Right kidney (tissue), 1 donor: Measurements from ENCODE around the gene CIDEB.

ENCODE experiments used
- DNase-seq: peaks from one replicate; pipeline ENCODE4 v3.0.0-alpha.2; 2016

The CIDEB gene

DNA sequence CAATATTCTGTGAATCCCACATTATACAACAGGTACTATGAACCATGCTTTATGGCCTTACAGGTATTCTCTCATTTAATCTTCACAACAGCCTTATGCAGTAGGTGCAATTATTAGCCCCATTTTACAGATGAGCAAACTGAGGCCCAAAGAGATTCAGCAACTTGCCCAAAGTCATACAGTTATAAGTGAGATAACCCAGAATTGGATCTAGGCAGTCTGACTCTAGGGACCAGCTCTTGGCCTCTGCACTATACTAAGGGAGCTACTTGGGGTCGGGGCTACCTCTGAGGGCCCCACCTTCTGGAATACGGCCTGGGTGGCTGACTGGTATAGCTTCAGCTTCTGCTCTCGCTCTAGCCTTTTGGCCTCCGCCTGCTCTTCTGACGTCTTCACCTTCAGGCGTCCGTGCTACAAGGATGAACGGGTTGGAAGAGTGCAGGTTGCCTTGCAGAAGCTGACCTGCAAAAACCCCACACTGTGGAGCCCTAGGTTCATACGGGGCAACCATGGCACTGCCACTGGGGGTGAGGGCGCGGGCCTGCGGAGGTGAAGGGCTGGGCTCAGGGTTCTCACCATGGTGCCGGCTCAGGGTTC, 37.1 kb downstream of the CIDEB start:
- DNase-seq: no peak

DNA sequence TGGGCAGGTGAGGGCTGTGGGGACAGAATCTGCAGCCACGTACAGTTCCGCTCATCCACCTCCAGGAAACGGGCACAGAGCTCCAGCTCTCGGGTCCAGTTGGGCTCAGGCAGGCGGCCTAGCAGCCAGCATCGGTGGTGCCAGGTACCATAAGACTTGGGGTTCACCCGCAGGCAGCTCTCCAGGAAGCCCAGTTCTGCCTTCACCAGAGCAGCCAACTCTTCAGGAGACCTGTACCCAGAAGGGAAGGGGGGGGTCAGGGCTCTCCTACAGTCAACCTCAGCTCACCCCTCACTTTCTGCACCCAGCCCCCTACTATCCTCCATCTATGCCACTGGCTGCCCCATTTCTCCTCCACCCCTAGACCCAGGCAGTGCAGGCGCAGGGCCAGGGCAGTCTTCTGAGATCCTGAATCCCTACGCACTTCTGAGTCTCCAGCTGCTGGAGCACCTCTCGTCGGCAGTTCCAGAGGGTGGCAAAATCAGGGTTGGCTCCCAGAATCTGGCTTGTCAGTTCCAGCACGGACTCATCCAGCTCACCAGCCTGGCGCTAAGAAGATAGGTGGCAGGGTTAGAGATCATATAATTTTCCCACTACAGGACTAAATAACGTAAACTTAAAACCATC, 37.8 kb downstream of the CIDEB start:
- DNase-seq: no peak

DNA sequence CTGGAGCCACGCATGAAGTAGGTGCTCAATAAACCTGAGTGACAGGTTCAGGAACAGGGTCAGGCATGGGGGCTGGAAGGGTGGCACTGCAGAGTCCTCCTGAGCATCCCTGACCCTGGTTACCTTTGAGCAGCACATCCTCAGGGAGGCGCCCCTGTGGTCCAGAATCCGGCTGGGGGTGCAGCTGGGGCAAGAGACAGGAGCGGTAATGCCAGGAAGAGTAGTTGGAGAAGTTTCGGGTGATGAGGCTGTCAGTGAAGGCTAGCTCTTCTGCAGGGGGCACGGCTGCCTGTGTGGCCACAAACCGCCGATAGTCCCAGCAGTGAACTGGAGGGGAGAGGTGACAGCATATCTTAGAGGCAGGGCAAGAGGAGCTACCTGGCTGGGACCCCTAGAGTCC, 38.4 kb downstream of the CIDEB start:
- no peak for DNase-seq

DNA sequence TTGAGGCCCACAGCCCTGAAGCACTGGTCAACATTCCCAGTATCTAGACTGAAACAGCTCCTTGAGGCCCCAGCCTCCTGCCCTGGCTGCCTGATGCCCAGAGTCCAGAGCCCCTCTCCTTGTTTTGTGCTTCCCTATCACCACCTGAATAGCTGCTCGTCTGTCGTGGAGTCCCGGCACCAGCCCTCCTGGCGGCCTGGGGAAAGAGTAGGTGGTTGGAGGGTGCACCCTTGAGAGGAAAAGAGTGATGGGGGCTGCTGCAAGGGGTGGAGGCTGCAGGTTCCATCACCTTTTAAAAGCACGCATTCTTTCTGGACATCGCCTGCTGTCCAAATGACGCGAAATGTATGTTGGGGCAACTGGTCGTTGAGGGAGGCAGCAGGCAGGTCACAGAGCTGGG, 39.6 kb downstream of the CIDEB start:
- no peak for DNase-seq

DNA sequence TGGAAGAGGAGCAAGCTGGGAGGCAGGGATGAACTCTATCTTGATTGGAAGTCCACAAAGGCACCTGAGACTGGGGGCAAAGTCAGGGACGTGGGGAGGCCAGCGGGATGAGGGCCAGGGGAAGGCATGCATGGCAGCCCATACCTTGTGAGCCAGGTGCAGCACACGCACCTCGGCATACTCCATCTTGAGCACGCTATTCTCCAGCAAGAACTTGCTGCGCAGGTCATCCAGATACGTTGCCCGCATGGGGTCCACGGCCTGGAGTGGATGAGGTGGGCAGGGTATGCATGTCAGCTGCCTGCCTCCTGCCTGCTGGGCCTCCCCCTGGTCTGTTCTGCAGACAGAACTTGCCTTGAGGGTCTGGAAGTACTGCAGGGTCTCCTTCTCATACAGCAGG, 40.3 kb downstream of the CIDEB start:
- no peak for DNase-seq

DNA sequence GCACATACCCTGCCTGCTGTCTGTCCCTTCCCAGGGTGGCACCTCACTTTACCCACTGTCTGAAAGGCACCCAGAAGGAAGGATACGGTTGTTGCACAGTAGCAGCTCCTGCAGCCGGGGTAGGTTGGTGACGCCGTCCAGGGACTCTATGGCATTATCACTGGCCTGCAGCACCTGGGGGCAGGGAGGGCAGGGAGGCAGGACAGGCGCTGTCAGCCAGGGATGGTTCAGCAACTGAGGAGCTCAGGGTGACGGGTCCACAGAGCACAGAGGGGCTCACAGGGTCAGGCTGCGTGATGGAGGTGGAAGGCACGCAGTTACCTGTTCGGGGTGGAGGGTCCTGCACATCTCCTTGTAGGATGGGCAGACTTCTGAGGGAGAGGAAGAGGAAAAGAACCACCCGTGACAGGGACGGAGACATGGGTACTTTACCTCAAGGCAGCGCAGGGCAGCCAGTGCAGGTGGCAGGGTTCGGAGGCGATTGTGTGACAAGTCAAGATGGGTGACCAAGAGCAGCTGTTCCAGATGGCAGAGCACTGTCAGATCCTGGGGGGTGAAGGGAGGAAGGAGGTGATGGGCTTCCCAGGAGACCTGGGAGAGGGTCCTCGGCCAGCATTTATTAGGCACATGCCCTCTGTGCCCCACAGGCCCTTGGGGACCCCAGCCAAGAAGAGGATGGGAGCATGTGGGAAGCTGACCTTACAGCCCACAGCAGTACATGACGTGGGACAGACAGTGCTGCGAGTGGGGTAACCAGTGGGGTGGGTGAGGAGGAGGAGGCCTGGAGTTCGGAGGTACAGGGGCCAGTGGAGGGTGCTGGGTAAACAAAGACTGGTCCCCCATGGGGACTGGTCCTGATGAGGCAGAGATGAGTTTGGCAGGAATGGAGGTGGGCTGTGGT, 41.2 kb downstream of the CIDEB start:
- DNase-seq: no peak

DNA sequence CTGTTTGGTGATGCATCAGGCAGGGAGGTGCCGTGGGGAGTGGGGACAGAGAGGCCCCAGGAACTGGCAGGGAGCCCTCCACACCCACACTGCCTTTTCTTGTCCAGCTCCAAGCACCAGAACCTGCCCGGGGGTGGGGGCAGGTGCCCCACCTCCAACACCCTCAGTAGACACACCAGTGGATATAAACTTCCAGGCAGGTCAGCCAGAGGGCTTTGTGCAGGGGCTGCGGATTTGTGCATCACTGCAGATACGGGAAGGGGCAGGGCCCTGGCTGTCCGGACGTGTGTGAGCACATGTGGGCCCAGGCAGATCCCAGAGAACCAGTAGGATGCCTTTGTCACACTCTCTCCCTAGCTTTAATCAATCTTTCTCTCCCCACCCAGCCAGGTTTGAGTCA, 43.5 kb downstream of the CIDEB start:
- no peak for DNase-seq

DNA sequence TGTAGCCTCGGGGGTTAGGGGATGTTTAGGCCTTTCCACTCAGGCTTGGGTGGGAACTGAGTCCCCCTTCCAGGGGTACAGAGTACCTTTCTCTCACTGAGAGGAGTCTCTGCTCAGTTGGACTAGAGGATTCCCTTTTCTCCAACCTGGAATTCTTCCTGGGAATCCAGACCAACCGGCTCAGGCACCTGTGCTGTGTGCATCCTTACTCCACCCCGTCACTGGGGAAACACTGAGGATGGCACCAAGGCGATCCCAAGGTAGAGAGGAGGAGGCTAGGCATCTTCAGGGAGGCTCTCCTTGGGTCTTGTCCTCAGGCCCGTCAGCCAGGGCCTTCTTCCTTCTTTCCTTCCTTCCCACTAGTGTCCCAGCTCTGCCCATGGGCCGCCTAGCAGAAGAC, 43.9 kb downstream of the CIDEB start:
- no peak for DNase-seq

DNA sequence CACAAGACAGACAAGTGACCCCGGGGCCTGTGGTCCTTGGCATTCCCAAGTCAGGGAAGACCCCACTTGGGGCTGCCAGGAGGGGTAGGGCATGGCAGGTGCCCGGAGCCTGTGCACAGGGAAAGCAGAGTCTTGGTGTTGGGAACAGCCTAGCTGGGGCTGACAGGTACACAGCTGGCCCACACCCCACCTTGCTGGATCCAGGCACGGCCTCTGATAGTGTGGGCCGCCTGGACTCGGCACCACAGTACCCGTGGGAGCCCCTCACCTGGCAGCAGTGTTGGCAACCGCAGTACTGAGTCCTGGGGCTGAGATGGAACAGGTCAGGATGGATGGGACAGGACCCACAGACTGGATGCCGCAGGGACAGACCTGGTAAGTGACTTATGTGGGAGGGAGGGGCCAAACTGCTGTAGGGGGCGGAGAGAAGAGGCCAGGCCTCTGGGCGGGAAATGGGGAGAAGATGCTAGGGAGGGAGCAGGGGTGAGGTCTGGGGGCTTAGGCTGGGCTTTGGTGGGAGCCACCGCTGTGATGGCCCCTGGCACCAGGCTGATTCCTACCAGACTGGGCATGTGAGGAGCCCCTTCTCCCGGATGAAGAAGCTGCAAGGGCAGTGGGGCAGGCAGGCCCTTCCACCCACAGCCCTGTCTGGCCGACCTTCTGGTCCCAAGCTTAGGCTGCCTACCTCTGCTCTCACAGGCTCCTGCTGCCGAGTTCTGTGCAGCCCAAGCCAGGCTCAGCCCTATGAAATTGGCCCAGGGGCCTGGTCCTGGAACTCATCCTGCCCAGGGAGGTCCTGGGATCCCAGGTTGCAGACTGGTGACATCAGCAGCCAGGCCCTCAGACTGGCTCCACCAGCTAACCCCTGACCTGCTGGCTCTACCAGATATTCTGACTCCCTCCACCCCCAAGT, 44.7 kb downstream of the CIDEB start, which contains the start of gene TGM1:
Gene TGM1, minus strand, starts transcription at position 357 of the 913 bp plus-strand sequence. CDS start 825 bp downstream, outside the sequence.
- no peak for DNase-seq

DNA sequence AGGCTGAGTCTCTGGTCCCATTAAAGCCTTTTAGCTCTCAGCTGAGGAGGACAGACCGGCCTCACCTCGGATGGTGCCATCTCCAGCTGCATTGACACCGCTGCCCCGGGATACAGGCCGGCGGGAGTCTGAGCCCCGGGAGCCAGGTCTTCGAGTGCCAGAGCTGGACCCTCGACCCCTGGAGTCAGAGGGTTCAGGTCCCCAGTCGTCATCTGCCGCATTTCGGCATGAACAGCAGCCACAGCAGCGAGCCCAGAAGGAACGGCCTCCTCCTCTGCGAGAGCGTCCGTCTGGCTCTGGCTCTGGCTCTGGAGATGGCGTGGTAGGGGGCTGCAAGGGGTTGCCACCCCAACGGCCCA, 45.8 kb downstream of the CIDEB start:
- DNase-seq: no peak

DNA sequence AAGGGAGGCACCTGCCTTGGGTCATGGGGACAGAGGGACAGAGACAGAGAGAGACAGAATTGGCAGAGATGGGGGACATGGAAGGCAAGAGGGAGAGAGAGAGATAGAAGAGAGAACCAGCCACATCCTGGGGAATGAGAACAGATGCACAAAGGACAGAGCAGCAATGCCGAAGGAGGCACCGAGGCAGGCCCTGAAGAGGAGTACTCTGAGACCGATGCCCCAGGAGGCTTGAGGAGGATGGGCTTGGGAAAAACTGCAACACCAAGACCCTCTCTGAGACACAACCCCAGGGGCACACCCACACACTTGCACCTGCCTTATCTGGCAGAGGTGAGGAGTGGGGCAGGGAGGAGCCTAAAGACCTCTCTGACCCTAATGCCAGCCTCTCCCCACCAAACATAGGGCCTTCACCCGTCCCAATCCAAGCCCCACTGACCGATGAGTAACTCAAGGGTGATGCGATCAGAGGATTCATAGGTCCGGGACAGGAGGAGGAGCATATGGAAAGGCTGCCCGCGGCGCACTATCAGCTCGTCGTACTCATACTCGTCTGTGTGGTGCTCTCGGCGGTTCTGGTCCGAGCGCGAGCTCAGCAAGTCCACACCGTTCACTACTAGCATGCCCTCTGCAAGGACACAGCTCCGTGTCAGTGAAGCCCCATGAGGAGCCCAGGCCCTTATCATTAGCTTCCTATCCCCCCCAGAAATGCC, 46.4 kb downstream of the CIDEB start:
- no peak for DNase-seq

DNA sequence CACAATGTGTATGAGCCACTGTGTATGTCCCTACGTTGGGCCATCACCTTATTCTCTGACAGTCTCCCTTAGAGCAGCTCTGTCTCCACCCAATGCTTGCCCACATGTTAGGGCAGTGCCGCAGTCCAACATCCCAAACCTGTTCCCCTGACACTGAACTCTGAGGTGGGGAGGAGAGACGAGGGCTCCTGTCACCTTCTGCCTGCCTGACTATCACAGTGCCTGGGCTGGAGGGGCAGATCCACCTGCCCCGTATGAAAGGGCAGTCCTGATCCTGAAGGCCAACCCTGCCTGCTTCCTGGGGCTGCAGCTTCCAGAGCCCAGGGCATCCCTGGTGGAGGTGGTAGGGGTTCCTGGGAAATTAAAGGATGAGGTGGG, 47.0 kb downstream of the CIDEB start:
- DNase-seq: no peak

DNA sequence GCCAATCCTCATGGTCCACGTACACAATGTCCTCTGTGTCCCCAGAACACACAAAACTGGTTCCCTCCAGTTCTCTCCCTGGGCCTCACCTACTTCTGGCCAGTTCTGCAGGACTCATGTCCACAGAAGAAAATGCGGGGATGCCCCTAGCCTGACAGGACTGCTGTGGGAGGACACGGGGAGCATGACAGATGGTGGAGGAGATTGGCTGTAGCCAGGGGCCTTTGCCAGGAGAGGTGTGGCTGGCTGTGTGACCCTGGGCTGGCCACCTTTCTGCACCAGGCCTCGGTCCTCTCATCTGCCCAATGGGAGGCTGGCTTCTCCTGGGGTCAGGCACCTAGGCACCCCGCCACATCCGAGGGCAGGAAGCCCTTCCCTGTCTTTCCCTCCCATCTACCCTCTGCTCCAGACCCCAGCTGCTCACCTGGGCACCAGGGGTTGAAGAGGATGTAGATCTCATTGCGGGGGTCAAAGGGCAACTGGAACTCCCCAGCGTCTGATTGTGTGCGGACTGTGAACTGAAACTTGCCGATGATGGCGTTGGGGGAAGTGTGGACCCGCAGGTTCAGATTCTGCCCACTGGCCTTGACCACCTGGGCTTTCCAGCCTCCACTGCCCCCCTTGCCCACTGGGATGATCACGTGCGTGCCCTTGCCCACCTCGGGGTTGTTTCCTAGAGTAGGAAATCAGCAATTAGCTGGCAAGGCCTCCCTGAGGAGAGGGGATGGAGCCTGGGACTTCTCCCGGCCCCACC, 47.6 kb downstream of the CIDEB start:
- no peak for DNase-seq

DNA sequence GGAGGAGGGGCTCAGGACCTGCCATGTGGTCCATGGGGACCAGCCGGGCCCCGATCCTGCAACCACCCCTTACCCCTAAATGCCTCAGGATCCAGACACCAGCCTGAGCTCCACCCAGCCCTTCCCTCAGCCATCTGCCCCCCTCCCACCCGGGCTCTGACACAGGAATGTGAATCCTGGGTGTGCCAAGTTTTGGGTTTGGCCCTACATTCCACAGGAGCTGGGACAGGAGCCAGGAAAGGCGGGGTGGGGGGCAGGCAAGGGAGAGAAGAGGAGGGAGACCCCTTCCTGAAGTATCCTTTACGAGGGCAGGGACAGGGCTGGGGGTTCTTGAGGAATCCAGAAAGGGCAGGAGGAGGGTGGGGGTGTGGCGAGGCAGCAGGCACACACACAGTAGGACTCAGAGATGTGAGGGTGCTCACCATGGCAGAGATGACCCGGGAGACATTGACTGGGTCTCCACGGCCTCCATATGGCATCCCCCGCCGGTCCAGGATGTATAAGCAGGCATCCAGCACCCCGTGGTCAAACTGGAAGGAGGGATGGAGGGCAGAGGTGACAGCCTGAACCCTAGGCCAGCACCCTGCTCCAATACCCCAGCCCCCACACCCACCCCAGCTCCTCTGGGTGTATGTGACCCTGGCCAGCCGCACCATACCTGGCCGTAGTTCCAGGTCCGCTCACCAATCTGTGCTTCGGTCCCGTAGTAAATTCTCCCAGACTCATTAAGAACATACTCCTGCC, 48.3 kb downstream of the CIDEB start:
- DNase-seq: no peak

DNA sequence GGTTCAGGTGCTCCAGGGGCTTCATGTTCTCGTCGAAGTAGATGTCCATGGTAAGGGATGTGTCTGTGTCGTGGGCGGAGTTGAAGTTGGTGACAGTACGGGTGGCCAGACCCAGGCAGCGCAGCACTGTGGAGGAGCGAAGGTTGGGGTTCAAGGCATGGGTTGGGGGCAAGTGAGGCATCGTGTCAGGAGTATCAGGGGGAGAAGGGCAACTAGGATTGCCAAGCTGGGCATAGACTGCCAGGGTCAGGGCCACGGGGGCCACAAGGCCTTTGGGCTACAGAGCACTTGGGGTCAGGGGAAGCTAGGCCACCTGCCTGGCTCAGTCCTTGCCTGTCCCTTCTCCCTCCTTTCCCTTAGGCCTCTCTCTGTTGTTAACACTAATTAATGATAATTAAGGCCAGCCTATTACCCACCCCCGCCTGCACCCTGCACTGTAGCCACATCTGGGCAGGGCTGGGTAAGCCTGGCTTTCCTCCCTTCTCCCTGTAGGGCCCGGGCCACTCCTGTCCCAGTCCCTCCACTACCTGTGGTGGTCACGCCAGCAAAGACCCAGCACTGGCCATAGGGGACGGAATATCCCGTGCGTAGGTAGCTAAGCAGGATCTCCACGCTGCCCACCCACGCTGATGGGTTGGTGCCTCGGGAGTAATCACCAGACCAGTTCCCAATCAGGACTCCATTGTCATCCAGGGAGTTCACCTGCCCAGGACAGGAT, 49.1 kb downstream of the CIDEB start:
- no peak for DNase-seq

DNA sequence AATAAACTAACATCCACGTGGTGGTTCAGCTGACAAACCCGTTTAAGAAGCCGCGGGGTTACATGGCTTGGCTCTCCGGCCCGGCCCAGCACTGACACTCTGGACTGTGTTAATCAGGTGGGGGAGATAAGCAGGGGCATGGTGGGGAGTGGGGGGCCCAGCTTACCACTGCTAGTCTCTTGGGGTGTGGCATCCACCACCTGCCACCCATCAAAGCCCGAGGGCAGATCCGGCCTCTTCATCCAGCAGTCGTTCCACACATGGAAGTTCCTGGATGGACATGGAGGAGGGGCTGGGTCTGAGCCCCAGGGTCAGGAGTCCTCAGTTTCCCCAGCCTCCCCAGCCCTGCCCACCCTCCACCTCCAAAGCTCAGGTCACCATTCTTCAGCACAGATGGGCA, 49.7 kb downstream of the CIDEB start:
- DNase-seq: no peak

DNA sequence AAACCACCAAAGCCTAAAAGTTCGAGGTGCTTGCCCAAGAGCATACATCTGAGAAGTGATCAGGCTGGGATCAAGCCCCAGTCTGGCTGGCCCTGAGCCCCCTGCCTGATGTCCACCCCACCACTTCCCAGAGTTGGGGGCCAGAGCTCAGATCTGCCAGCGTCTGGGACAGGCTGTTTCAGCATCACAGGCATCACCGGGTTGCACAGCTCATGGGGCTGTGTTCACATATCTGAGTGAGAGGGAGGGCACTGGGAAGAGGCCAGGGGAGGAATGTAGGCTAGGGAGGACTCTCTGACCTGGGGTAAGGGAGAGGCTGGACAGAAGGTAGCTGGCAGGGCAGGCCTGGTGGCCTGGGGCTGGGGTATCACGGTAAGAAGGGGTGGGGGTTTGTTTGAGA, 50.8 kb downstream of the CIDEB start:
- no peak for DNase-seq

DNA sequence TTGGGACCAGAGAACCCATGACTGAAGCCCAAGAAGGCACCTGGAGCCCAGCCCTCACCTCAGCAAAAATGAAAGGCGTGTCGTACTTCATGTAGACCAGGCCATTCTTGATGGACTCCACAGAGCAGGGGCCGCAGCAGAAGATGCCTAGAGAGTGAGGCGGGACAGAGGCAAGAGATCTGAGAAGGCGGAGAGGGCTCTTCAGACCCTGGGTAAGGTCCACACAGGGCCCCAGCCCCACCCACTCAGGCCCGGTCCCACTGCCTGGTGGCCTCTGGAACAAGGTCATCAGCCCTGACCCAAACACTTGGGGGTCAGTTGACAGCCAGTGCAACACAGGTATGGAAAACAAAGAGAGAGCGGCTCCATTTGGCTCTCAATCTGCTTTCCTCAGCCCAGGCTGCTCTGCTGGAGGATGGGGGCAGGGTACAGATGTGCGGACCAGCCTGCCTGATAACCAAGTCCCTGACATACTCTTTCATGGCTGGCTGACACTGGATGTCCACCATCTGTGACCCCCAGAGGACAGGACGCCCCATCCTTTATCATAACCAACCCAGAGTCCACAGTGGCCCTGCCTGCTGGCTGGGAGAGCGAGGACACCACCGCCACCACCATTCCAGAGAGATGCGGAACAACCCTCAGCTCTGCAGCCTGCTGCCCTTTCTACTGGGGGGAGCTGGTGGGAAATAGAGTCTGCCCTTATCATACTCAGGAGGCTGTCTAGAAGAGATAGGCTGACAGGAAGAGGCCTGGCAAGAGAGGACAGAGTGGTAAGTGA, 51.7 kb downstream of the CIDEB start:
- no peak for DNase-seq

DNA sequence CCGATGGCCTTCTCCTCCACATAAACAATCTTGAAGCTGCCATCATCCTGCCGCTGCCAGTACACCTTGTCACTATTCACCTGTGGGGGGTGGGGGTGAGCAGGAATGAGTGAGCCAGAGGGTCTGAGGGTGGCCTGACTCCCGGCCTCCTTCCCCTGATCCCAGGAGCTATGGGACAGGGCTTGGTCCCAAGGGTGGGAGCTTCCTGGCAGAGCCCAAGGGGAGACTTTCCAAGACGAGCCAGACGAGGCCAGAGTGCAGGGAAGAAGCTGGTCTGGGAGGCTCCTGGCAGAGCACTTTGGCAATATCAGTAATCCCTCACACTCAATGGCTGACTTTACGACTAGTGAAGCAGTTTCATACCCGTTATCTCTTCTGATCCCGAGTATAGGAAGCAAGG, 52.3 kb downstream of the CIDEB start:
- no peak for DNase-seq
